Stimulated activated CD4-positive, alpha-beta T cell treated with anti-CD3 and anti-CD28 coated beads, Interleukin-2, amount 100 ng/mL, for 48 hours (primary cell): ENCODE measurements around the gene GLI3.

Experiments used
- DNase-seq, 2 donors: peaks; one replicate each; pipeline ENCODE4 v3.0.0-alpha.2; 2020

The GLI3 gene

DNA sequence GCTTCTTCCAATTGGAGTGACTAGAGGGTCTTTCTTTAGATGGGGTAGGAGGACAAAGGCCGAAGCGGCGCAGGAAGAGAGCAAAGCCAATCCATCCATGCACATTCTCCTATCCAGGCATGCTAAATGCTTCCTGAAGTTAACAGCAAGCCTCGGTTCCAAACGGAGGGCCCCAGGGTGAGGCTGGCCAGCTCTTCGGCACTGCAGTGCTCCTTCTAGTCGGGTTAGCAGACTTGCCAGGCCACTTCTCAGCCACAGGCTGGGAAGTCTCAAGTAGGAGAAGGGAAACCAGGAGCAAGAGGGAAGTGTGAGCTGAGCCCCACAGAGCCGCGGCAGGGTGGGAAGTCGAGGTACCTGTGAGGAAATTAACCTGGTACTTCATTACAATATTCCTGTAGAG, 280.3 kb downstream of the GLI3 start:
- DNase-seq = no peak

DNA sequence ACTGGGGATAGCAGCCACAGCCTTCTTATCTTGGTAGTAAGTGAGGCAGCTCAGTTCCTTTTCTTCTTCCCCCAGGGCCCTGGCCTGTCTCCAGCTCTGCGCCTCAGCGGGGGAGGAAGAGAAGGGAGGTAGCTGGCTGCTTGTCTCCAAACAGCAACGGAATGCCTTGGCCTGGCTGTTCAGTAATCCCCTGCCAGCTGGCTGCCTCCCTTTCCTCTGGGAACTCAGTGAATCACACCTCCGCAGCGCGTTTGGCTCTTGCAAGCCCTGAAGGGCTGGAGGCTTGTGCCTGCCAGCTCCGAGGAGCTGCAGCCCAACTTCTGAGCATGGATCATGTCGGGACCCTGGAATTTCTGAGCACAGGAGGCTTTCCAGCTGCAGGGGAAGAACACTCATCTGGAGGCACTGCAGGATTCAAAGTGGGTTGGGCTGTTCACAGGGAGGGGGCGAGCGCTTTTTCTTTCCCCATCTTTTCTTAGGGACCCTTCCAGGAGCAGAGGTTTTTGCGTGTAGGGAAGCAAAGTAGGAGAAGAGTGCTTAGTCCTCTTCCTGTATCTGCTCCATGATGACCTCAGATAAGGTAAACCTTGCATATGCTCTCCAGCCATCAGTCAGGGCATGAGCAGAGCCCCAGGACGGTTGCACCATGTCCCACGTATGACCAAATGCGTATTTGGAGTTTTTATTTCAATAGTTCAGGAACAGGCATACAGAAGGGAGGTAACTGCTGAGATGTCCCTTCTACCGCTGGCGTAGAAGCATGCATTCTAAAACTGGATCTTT, 280.9 kb downstream of the GLI3 start:
- DNase-seq = no peak

DNA sequence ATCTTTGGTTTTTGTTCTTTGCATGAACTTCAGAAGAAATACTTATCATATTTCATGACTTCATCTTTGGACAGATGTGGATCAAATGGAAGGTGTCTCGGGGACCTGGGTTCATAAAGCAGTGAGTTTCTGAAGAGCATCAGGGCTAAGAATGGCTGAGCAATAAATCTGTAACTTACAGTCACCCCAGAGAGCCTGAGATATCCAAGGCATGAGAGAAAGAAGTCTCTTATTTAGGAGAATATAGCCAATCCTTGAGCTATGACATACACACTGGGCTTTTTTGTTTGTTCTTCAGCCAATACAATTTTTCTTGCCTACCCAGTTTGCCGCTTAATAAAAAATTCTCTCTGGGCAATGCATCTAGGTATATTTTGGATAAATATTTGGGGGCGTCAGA, 281.6 kb downstream of the GLI3 start:
- DNase-seq = no peak

DNA sequence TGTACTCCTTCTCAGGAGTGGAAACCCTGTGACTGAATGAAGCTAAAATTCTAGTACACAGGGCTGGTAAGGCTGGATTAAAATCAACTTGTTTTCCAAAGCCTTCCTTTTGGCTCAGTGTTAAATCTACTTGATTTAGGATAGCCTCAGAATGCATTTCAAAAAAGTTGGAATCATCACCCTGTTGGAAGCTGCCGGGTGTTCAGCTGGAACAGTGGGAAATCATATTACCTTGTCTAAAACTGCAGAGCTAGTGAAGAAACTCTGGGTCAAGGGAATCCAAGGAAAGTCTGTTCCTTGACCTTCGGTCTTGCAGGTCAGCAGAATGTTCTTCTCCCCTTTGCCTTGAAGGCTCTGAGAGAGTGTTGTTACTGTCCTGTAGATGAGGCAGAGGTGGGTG, 282.0 kb downstream of the GLI3 start:
- DNase-seq = no peak

DNA sequence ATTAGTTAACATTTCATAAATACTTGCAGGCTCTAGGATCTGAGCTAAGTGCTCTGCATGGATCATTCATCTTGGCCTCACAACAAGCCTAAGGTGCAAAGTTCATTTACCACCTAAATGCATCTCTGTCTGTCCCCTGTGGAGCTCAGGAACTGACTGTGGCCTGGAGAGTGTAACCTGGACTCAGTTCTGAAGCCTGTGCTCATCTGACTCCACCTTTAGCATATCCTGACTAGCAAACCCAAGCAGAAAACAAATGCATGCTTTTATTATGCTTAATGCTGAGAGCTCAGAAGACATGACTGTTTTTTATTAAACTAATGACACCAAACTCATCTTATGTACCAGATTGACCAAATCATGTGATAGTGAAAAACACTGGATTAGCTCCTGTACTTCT, 288.5 kb downstream of the GLI3 start:
- no peak for DNase-seq

DNA sequence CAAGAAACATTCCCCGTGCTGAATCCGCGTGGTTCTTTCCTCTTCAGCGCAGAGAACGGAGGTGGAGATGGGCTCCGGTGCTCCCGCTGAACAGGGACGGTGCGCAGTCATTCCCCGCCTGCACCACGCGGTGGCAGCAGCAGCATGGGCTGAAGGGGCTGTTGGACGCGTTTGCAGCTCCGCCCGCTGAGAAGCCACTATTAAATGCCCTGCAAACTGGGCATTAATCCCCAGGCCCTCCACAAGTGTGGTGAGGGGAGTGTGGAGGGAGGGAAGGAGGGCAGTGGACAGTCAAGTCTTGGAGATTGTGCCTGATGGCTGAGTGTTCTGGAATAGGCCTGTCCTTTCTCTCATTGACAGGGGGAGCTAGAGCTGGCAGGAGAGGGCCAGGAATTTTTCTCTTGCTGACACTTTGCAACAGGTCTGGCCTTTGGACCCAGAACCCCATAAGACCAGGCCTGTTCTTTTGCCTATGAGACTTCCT, 293.9 kb downstream of the GLI3 start:
- DNase-seq = peak; percentile 72 to 76

DNA sequence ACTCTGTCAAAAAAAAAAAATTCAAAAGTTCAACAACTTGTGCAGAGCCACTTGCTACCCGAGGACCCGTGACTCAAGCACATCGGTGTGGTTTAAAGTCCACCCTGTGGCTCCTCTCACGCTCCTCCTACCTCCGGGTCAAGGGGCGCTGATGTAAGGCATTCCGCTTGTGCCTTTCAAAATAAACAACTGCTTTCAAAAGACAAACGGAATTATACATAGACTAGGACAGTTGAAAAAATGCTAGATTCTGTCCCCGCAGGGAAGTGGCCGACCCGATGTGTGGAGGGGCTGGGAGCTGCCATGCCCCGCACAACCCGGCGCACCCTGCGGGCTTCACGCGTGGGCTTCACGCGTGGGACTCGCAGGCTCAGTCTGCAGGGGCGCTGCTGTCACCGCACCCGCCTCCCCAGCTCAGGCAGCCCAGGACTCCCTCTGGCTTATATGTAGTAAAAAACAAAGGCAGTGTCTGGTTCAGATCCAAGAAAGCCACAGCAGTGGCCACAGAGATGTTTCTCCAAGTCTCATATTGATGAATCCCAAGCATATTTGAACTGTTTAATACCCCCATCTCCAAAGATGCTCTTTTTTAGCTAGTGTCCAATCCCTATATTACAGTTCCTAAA, 294.4 kb downstream of the GLI3 start:
- no peak for DNase-seq

DNA sequence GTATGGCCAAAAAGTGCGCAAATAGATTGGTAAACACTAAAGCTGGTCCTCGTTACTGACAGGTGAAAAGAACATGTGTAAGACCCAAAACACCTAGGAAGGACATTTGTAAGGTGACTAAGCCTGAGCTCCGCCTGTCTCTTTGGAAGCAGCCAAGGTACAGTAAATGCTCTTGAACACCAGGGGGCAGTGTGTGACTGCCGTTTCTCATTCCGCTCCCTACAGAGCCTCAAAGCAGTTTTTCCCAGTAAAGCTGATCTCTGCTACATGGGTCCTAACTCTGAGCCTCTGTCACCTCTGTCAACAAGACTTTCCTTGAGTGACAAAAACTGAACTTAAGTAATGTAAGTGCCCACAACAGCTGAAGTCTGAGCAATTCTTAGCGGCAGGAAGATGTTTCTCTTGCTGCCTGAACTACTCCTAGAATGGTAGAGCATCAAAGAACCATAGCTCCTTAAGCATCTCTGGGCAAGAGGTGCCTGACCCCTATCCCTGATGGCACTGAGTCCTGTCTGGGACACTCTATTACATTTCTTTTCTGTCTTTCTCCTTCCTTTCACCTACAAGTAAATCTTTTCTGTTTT, 296.2 kb downstream of the GLI3 start:
- DNase-seq = peak; percentile 41 to 42

DNA sequence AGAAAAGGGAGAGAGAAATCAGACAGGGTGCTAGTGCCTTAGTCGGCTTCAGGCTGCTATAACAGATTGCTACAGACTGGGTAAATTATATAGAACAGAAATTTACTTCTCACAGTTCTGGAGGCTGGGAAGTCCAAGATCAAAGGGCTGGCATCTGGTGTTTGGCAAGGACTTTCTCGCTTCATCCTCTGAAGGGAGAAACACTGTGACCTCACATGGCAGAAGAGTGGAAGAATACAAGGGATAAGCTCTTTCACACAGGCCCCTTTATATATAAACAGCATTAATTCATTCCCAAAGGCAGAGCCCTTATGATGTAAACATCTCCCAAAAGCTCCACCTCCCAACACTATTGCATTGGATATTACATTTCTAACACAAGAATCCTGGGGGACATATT, 298.6 kb downstream of the GLI3 start:
- DNase-seq = no peak

DNA sequence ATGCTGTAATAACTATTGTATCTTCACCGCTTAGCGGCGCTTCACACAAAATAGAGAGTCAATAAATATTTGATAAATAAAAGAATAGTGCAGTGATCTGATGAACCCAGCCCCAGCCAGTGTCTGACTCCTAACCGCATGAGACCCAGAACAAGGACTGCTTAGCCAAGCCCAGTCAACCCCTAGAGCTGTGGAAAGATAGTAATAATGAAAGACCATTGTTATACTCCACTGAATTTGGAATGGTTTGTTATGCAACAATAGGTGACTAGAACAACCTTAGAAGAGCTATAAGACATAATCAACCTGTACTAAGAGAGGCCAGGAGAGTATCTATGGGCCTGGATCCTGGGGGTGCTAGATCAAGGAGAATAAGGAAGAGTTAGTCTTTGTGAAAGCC, 303.6 kb downstream of the GLI3 start:
- no peak for DNase-seq

DNA sequence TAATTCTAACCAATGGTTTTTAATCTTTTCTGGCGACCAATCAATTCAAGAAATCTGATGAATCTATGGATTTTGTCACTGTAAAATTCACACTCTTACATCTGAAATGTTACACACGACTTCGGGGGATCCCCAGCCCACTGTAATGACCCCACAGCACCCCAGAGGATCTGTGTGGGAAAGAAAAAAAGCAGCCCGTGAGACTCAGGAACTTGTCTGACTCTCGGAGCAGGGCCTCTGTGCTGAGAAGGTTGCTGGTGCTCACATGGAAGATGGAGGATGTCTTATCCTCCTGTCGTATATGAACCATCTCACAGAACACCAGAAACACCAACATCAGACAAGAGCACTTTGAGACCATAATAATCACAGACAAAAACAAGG, 305.8 kb downstream of the GLI3 start:
- no peak for DNase-seq

DNA sequence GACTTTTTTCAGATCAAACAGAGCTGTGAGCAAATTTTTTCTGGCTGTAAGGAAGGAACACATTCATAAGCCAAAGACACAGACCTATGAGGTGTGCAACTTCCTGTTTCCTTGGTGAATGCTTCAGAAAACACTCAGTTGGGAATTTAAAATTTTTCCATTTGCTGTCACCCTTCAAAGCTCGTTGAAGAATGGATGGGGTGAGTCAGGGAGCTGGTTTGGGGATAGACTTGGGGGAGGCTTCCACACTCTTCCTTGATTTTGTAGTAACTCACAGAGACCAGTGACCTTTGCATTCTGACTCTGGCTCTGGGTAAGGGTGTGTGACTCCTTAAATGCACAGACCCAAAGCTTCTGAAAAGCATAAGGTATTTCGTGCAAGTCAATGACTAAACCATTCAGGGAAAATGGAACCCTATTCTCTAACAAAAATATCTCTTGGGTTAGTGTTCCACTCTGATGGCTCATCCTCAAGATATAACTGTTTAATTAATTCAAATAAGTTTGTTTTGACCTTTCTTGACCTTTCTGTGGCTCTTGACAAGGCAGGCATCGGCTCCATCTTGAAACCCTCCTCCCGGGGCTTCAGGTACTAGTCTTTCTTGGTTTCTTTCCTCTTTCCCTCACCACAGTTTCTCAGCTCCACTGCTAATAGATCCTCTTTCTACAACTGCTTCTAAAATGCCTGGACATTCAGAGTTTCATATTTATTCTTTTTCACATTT, 306.3 kb downstream of the GLI3 start:
- no peak for DNase-seq

DNA sequence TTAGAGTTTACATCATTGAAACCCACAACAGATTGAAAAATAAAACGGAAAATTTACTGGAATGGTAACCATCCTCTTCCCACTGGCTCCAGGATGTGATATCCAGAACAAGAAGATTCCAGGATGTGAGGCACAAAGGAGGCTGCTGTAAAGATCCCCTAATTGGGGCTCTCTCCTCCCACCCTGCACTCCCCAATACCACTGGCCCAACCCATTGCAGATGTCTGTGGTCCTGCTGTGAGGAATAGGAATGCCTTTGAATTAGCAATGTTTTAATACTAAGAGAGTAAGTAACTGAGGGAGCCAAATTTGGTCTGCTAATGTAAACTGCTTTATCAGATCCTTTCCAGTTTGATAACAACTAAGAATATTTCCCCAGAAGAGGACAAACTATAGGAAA, 308.2 kb downstream of the GLI3 start:
- DNase-seq = no peak

DNA sequence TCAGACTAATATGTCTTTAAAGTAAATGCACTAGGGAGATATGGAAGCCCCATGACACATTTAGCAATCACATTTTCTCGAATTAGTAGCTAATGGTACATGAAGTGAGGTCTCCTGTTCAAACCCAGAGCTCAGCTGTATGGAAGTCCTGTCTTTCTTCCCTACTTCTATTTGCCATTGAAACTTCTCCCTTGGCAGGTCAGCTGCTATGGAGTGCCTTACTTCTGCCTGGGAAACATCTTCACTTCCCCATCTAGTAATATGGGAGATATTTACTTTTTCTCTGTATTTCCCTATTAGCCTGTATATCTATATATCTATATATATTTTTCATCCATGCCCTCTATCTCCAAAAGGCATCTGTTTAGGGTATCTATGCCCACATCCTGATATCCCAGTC, 308.8 kb downstream of the GLI3 start:
- DNase-seq = no peak

DNA sequence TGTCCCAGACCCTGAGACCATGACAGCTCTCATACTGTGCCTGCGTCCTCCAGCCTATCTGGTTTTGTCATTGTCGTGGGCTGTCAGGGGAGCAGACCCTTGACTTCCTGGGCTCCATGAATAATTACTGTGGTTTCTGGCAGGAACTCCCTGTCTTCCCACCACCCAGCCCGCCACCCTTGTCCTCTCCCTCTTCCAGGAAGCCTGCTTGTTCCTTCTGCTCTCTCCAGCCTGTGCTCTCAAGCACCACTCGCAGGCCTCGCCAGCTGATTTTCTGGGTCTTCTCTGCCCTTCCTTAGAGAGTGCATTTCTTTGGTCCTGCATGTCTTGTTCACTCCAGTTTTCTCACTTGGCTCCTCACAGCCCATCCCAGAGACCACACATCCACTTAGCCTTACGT, 309.6 kb downstream of the GLI3 start:
- no peak for DNase-seq

DNA sequence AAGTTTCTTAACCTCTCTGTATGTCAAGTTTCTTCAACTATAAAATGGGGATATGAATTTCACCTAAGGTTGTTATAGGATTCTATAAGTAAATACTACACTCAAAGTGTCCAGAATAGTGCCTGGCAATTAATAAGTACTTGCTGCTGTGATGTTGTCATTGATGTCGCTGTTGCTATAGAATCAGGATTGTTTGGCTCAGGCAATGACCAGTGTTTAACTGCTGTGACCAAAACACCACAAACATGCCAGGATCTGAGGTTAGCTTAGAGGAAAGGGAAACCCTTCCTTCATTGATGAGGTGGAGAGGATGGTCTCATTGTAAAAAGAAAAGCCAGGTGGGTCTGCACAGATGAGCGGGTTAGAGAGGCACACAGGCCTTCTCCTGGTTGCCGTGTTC, 311.1 kb downstream of the GLI3 start:
- DNase-seq = no peak

DNA sequence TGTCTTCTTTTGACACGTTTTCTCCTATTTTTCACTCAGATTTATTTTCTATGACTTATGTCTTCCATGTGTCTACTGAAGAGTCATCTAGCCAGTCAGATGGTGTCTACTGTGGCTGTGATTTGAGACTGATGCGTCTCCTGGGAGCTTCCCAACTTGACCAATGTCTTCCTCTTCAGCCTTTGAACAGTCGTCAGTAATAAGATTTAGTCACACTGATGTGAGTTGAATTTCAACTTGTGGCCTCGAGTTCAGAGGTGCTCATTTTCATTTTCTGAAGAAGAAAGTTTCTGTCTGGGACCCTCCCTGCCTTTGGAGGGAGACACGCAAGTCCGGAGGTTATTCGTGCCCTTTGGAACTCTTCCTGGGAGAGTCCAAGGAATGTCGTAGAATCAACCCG, 312.2 kb downstream of the GLI3 start:
- DNase-seq = no peak

DNA sequence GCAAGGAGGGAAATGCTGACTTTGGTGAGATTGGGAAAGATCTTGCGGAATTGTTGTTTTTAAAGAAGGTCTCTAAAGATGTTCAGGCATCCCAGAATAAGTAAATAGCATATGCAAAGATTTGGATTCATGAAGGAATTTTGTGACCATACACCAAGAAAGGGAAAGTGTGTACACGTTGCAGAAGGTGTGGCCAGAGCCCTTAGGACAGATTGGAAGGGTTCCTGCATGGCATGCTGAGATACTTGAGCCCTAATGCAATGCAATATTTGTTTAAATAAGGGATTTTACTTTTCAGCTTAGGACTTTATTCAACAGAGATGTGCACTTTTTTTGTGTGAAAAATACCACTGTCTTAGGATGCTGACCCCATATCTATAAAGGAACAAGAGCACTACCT, 314.6 kb downstream of the GLI3 start:
- DNase-seq = no peak

DNA sequence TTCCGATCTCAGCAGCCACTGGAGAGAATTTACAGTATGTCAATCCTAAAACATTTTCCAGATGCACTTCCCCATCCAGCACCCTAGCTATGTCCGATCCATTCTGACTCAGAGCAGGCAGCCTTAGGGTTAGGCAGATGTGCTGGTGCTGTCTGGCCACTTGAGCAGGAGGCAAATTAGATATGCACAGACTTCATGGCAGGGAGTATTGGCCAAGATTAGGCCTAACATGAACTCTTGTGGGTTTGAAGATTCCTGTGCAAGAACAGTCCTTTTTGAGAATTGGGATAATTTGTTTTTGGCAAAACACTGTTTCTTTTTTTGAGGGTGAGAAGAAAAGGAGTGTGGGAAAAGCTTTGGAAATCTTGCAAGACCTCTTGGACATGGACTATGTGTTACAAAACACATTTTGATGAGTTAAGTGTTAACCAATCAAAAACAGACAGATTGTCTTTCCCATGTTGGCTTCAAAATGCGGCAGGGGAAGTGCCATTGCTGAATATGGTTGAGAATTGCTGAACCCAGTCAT, 315.5 kb downstream of the GLI3 start:
- no peak for DNase-seq

DNA sequence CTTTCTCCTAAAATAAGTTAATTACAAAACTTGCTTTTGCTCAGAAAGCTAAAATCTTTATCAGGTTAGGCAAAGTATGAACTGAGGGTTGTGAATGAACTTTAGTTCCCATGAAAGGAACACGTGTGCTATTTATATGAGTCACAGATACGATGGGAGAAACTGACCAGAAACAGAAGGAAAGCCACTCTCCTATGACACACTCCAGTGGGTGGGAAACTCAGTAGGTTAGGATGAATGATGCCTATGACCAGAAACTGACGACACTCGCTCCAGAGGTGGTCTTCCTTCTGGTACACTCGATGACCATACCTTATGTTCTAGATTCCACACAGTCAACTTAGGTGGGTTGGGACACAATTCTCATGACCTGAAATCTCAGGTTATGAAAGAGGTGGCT, 318.4 kb downstream of the GLI3 start:
- no peak for DNase-seq

DNA sequence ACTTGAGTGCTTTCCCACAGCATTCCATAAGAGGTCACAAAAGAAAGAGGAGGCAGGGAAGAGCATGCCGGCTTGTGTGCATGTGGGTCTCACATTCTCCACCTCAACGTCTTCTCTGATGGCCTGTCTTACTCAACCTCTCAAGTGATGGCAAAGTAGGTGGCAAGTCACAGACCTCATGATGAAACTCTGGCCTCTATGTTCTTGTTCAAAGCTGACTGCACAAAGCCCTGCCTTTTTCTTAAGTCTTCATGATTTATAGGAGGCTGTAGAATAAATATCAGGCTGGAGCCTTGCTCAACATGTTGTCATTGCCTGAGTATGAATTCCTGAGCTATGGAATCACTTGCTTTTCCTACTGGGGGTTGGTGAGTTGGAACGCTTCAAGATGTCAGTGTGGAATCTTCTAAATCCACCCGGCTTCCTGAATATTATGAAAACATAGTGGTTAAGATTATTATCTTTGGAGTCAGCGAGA, 320.5 kb downstream of the GLI3 start:
- DNase-seq = no peak

DNA sequence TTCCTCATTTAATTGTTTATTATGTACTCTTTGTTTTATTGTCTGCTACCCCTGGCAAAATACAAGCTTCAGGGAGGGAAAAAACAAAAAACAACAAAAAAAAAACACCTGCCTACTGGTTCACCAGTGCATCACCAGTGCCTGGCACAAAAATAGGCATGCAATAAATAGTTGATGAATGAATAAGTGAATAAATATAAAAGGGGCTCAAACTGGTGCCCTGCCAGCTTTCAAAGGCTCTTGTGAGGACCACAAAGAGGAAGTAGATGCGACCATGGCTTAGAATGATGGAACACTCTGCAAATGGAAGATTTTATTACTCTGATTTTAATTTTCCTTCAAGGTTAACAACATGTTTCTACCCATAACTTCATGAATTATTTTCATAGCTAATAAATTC, 321.1 kb downstream of the GLI3 start:
- DNase-seq = no peak

DNA sequence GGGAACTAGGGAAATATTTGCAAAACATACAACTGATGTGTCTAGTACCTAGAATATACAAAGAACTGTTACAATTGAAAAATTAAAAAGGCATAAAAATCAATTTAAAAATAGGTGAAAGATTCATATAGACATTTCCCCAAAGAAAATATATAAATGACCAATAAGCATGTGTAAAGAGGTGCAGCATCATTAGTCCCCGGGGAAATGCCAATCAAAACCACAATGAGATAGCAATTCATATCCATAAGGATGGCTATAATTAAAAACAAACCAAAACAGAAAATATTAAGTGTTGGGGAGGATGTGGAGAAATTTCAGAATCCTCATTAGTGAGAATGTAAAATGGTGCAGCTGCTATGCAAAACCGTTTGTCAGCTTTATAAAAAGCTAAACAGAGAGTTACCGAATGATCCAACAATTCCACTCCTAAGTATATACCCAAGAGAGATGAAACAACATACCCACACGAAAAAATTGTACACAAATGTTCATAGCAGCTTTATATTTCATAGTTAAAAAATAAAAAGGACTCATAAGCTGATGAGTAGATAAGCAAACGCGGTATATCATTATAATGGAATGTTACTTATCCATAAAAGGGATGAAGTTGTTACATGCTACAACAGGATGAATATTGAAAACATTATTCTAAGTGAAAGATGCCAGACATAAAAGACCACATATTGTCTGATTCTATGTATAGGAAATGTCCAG, 324.0 kb downstream of the GLI3 start:
- no peak for DNase-seq
